22Rv1 (cell line): Measurements from ENCODE around the gene ZNF787.
"Not testable (repeated sequence)": the region's sequence is repeated elsewhere in the genome, so short reads cannot be mapped to it uniquely, and the experiment has no call there.

Experiments used
- H3K27ac ChIP-seq: fragments of 450-650 bp; 2 replicates; pipeline ENCODE4 v1.5.1; 2017
- ZFX ChIP-seq: fragments of 450-650 bp; IDR thresholded peaks from 2 replicates; pipeline ENCODE4 v1.6.1; 2017; ENCODE audit warnings: antibody characterized with exemption, borderline replicate concordance
- TF ChIP-seq, protein P1 (sequence below): fragments of 450-650 bp; IDR thresholded peaks from 2 replicates; pipeline ENCODE4 v1.5.1; 2017; ENCODE audit warnings: mild to moderate bottlenecking

Gene ZNF787

DNA sequence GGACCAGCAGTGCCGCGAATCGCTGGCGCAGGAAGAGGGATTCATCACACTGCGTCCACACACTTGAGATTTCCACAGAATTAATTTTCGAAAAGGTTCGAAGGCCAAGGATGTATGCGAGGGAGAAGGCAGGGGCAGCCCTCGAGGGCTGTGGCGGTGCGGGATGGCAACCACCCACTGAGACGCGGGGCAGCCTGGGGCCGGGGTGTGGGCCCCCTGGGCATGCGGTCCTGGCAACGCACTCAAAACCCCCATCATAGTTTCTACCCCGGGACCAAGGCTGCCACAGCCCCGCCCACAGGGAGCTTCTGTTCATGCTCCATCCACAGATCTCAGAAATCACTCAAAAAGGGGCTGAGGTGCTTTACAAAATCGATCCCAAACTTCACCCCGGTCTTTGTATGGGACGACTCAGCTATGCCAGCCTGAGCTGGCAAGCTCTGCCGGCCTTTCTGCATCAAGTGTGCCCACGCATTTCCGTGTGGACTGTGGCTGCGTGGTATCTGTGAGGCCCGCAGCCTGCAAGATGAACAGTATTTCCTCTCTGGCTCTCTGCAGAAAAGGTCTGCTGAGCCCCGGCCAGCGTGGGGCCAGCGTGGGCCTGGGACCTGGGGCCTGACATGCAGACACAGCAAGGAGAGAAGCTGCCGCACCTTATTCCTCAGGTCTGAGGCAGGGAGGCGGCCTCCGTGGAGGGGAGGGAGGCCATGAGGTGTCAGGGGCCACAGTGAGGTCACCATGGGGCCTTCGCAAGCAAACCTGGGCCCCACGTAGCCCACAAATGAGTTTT lies 19.2 kb downstream of the ZNF787 start:
- no peak overlapping the region for H3K27ac ChIP-seq
- TF ChIP-seq, protein P1, sequence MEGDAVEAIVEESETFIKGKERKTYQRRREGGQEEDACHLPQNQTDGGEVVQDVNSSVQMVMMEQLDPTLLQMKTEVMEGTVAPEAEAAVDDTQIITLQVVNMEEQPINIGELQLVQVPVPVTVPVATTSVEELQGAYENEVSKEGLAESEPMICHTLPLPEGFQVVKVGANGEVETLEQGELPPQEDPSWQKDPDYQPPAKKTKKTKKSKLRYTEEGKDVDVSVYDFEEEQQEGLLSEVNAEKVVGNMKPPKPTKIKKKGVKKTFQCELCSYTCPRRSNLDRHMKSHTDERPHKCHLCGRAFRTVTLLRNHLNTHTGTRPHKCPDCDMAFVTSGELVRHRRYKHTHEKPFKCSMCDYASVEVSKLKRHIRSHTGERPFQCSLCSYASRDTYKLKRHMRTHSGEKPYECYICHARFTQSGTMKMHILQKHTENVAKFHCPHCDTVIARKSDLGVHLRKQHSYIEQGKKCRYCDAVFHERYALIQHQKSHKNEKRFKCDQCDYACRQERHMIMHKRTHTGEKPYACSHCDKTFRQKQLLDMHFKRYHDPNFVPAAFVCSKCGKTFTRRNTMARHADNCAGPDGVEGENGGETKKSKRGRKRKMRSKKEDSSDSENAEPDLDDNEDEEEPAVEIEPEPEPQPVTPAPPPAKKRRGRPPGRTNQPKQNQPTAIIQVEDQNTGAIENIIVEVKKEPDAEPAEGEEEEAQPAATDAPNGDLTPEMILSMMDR: no peak
- no peak for TF ChIP-seq ZFX

DNA sequence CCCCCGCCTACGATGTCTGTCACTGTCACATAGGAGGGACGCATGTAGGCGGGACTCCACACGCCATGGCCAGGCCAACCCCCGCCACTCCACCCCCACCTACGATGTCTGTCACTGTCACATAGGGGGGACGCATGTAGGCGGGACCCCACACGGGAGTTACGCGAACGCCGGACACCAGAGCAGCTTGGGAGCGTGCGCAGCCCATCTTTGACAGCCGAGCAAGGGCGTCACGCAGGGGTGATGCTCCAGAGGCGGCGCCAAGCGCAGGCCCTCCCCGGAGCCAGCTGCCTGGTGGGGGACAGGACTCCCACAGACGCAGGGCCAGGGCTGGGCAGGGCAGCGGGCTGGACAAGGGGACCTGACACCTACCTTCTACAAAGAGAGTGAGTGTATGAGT lies 20.0 kb downstream of the ZNF787 start:
- TF ChIP-seq, protein P1: no peak
- TF ChIP-seq ZFX: no peak
- no peak overlapping the region for H3K27ac ChIP-seq

DNA sequence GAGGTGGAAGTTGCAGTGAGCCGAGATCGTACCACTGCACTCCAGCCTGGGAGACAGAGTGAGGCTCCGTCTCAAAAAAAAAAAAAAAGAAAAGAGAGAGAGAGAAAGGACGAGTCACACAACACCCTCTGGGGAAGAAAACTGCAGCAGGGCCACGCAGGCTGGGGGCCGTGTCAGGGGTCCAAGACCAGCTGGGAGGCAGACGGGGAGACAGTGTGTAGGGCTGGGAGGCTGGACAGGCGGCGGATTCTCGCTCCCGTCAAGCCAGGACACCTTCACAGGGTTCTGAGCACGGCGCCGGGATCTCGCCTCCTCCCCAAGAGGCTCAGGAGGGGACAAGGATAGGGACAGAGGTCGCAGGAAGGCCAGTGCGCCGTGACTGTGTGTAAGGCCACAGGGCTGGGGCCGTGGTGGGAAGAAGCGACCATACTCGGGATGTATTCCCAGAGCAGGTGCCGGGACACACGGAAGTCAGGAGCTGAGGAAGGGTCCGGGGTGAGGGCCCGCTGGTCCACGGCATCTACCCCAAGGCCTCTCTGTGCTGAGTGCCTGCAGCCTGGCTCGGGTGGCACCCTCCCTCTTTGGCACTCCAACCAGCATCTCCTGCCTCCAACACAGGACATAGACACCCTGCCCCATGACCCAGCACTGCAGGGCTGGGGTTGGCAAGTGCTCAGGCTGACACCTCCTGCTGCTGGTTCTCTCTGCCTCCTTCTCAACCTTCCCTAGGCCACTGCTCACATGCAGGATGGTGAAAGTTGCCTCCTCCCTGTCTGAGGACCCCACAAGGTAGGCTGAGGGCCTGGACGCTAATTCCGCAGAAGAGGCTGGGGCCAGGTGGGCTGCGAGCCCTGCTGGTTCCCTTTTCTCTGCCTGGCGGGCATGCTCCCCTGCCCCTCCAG lies 21.2 kb downstream of the ZNF787 start:
- TF ChIP-seq ZFX: no peak
- TF ChIP-seq, protein P1: no peak
- no peak overlapping the region for H3K27ac ChIP-seq

DNA sequence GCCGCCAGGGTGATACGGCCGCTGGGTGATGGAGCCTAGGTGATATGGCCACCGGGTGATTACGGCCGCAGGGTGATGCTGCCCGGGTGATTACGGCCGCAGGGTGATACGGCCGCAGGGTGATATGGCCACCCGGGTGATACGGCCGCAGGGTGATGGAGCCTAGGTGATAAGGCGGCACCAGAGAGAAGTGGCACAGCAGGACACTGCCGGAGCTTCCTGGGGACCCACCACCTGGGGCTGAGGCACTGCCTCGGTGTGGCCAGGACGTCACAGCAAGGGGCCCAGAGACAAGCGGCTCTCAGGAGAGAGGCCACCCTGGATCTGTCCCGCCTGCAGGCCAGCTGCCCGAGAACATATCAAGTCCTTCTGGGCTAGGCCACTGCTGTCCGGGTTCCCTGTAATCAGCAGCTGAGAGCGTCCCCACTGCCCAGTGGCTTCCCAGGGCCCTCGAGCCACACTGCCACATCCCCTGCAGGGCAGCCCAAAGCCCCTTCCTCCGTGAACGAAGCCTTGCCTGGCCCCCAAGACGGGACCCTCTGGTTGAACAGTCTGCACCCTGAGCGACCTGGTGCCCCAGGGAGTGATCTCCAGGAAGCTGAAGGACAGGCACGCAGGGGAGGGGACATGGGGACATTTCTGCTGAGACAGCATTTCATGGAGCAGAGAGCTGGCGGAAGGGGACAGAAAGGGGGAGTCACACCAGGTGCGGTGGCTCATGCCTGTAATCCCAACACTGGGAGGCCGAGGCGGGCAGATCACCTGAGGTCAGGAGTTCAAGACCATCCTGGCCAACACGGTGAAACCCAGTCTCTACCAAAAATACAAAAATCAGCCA lies 22.1 kb downstream of the ZNF787 start:
- no peak for TF ChIP-seq ZFX
- TF ChIP-seq, protein P1: no peak
- no peak overlapping the region for H3K27ac ChIP-seq

DNA sequence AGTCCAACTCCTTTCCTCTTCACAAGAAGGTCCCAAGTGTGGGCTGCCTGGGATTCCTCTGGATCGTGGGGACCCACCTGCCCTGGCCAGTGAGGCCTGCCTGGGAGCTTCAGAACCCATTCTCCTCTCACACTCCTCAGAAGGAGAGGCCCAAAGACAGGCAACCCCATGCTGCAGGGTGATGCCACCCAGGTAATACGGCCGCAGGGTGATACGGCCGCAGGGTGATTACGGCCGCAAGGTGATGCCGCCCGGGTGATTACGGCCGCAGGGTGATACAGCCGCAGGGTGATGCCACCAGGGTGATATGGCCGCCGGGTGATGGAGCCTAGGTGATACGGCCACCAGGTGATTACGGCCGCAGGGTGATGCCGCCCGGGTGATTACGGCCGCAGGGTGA lies 22.9 kb downstream of the ZNF787 start:
- H3K27ac ChIP-seq: not testable (repeated sequence)

DNA sequence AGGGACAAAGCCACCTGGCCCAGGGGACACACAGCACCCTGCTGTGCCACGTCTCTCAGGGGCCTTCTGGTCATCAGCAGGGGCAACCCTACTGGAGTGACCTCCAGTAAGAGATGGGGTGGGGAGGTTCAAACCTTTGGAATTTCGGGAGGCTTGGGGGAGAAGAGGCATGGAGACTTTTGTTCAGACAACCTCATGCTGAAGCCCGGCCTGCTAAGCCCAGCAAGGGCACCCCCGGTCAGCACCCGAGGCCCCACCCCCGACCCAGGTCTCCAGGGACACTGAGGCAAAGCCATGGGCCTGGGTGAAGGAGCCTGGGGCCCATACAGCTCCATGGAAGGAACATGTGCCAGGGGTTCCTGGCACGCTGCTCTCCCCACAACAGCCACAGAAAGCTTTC lies 23.3 kb downstream of the ZNF787 start:
- H3K27ac ChIP-seq: no peak overlapping the region
- TF ChIP-seq, protein P1: no peak
- TF ChIP-seq ZFX: no peak

DNA sequence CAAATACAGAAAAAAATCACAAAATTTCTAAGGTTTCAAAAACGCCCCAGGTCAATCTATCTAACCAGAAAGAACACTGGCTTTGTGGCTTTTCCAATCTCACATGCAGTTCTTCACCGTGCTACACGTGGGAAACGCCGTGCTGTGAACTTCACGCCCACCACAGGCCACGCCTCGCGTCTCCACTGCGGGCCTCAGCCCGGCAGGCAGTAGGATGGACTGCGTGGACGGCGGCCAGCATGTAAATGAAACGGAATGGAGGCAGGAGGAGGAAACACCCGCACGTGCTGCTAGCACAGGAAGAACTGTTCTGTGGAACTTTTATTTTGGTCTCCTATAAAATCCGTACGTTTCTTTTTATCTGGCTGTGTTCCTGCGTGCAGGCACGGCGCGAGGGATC lies 23.8 kb downstream of the ZNF787 start:
- no peak overlapping the region for H3K27ac ChIP-seq
- TF ChIP-seq, protein P1: no peak
- no peak for TF ChIP-seq ZFX
